Glutamatergic neuron (in vitro differentiated cells): ENCODE results near the gene SRGAP1. TPM values are rescaled to one million over a fixed set of nuclear protein-coding genes. Genes with fewer than 3 reads are reported as not detected.
A peak's percentile ranks its signal among the peaks of the same experiment; 100 is the strongest.

Source experiments
- DNase-seq: peaks from one replicate; pipeline ENCODE4 v3.0.0; 2022
- H3K27ac Mint-ChIP-seq: one replicate; pipeline ENCODE4 v1.8.0; 2020; ENCODE audit warnings: mild to moderate bottlenecking, mixed read lengths, inconsistent platforms; ENCODE audit not compliant: unreplicated experiment
- H3K27me3 Mint-ChIP-seq: one replicate; pipeline ENCODE4 v1.8.0; 2020; ENCODE audit warnings: mild to moderate bottlenecking, moderate library complexity, mixed read lengths, inconsistent platforms; ENCODE audit not compliant: unreplicated experiment
- H3K36me3 Mint-ChIP-seq: one replicate; pipeline ENCODE4 v1.8.0; 2020; ENCODE audit warnings: mild to moderate bottlenecking, mixed read lengths, inconsistent platforms; ENCODE audit not compliant: unreplicated experiment
- H3K4me1 Mint-ChIP-seq: one replicate; pipeline ENCODE4 v1.8.0; 2020; ENCODE audit warnings: mild to moderate bottlenecking, low read depth, mixed read lengths, inconsistent platforms; ENCODE audit not compliant: unreplicated experiment
- H3K4me3 Mint-ChIP-seq: one replicate; pipeline ENCODE4 v1.8.0; 2020; ENCODE audit warnings: mild to moderate bottlenecking, mixed read lengths, inconsistent platforms; ENCODE audit not compliant: unreplicated experiment
- H3K9me3 Mint-ChIP-seq: one replicate; pipeline ENCODE4 v1.8.0; 2020; ENCODE audit warnings: mild to moderate bottlenecking, moderate library complexity, mixed read lengths, inconsistent platforms; ENCODE audit not compliant: unreplicated experiment
- CTCF ChIP-seq: fragments of 200-600 bp; sonication (generic); IDR thresholded peaks from one replicate; pipeline ENCODE4 v1.5.0; 2021; ENCODE audit not compliant: partially characterized antibody, unreplicated experiment
- total RNA-seq: library from RNA; stranded (reverse); fragmentation: NEBNext Ultra II Directional; extraction: Animal tissue kit (Norgen Biotek cat#: 25700); gene quantifications from one replicate; pipeline ENCODE4 v1.2.1, GENCODE V29; 2021; ENCODE audit not compliant: unreplicated experiment

The SRGAP1 gene
- total RNA-seq, 1 donor from 2014 or later, result 52.0 TPM

- peak overlapping the region; percentile 47 for H3K4me3 Mint-ChIP-seq
- DNase-seq, result peak; percentile 66
- H3K27me3 Mint-ChIP-seq, result no peaks in the 10 kb centered on the region
- H3K9me3 Mint-ChIP-seq, result peaks cover 8% of the 10 kb centered on the region
- H3K4me1 Mint-ChIP-seq, result peaks cover 59% of the 10 kb centered on the region
- H3K36me3 Mint-ChIP-seq, result no peaks in the 10 kb centered on the region
- peak overlapping the region; percentile 95 for H3K27ac Mint-ChIP-seq
- no peak for TF ChIP-seq CTCF
Measured at GRCh38 chr12:63940310-63941005, 96.0 kb downstream of the SRGAP1 start.

DNA sequence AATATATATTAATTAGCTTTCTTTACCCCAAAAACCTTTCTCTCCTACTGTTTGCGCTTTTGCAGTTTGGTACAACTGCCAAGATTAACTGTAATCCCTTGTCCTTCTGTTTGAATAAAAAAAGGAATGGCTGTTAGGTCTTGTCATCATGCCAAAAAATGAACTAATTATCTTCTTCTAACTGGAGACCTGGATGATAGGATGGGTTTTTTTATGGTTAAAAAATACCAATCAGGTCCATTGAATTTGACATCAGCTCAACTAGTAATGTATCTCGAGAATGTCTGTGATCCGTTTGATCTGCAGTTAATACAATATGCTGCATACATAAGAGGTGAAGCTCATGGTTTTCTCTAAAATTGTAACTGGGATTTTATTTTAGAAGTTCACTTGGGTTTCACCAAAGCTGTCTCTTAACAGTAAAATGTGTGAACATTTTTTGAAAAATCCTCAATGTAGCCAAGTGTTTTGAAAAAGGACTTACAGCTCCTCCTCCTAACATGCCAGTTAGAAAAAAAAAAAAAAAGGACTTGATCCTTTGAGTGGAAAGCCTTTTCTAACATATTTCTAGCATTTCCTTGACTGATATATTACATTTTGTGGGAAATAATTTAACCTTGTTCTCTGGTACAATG lies 96.8 kb downstream of the SRGAP1 start:
- DNase-seq, result no peak
- no peak for TF ChIP-seq CTCF
- Mint-ChIP-seq H3K4me1 (peaks cover 59% of the 10 kb centered on the region), H3K36me3 (no peaks in the 10 kb centered on the region), H3K9me3 (peaks cover 8% of the 10 kb centered on the region), H3K27me3 (no peaks in the 10 kb centered on the region), H3K27ac (peak overlapping the region; percentile 92), H3K4me3 (peak overlapping the region; percentile 68)

- peaks cover 56% of the 10 kb centered on the region for H3K4me1 Mint-ChIP-seq
- DNase-seq, result no peak
- peaks cover 8% of the 10 kb centered on the region for H3K9me3 Mint-ChIP-seq
- H3K36me3 Mint-ChIP-seq, result no peaks in the 10 kb centered on the region
- no peak for TF ChIP-seq CTCF
- no peaks in the 10 kb centered on the region for H3K27me3 Mint-ChIP-seq
- peak overlapping the region; percentile 68 for H3K4me3 Mint-ChIP-seq
- peak overlapping the region; percentile 92 for H3K27ac Mint-ChIP-seq
Measured at GRCh38 chr12:63941879-63942278, 97.4 kb downstream of the SRGAP1 start.

GRCh38 chr12:63942464-63943241 lies 98.2 kb downstream of the SRGAP1 start:
- peaks cover 6% of the 10 kb centered on the region for H3K9me3 Mint-ChIP-seq
- DNase-seq, result no peak
- H3K27ac Mint-ChIP-seq, result peak overlapping the region; percentile 77
- peaks cover 50% of the 10 kb centered on the region for H3K4me1 Mint-ChIP-seq
- H3K27me3 Mint-ChIP-seq, result no peaks in the 10 kb centered on the region
- no peaks in the 10 kb centered on the region for H3K36me3 Mint-ChIP-seq
- TF ChIP-seq CTCF, result no peak
- peak overlapping the region; percentile 16 for H3K4me3 Mint-ChIP-seq
